ENCODE results near the gene TNFRSF19.

TNFRSF19 gene

GRCh38 chr13:23711355-23711754 lies 141.1 kb downstream of the TNFRSF19 start:
- Histone ChIP-seq H3K4me1 (ENCODE audit: control insufficient read depth, insufficient read depth, low read length) (no peaks in the 10 kb centered on the region), H3K4me3 (ENCODE audit: low read depth, low read length) (no peak overlapping the region), H3K9me3 (ENCODE audit: control insufficient read depth, insufficient read depth, low read depth, low read length) (no peaks in the 10 kb centered on the region), H3K27ac (ENCODE audit: extremely low read depth, low read depth, low read length) (no peak overlapping the region), H3K36me3 (ENCODE audit: control insufficient read depth in 2 of 2, insufficient read depth in 1 of 2, low read length in 2 of 2) (no peaks in the 10 kb centered on the region)
- CTCF ChIA-PET, result no interaction called here
- POLR2A ChIA-PET, result no interaction called here
- TF ChIP-seq HOXA7 (CRISPR knock-in tag; IDR thresholded peaks at IDR 0.05; ENCODE audit: borderline replicate concordance) (no peak), ZSCAN30 (tag by site-specific recombination; IDR thresholded peaks at IDR 0.05) (no peak), ZNF610 (tag by site-specific recombination; IDR thresholded peaks at IDR 0.05; ENCODE audit: borderline replicate concordance) (no peak), ZNF2 (tag by site-specific recombination; IDR thresholded peaks at IDR 0.05) (no peak), ZNF621 (tag by site-specific recombination; IDR thresholded peaks at IDR 0.05) (no peak), TCF7L2 (IDR thresholded peaks at IDR 0.05; ENCODE audit: borderline replicate concordance, low read depth, low read length) (no peak), ZNF274 (IDR thresholded peaks at IDR 0.05; ENCODE audit: low read length) (no peak), ZNF274 (tag by site-specific recombination; IDR thresholded peaks at IDR 0.05; ENCODE audit: borderline replicate concordance) (no peak), ZNF26 (tag by site-specific recombination; IDR thresholded peaks at IDR 0.05) (no peak)
- TF ChIP-seq, protein P1, sequence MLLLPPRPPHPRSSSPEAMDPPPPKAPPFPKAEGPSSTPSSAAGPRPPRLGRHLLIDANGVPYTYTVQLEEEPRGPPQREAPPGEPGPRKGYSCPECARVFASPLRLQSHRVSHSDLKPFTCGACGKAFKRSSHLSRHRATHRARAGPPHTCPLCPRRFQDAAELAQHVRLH (tag by site-specific recombination; IDR thresholded peaks at IDR 0.05), result no peak

GRCh38 chr13:23714672-23715071 lies 144.5 kb downstream of the TNFRSF19 start:
- Histone ChIP-seq H3K4me3 (ENCODE audit: low read depth, low read length) (no peak overlapping the region), H3K4me1 (ENCODE audit: control insufficient read depth, insufficient read depth, low read length) (no peaks in the 10 kb centered on the region), H3K27ac (ENCODE audit: extremely low read depth, low read depth, low read length) (no peak overlapping the region), H3K36me3 (ENCODE audit: control insufficient read depth in 2 of 2, insufficient read depth in 1 of 2, low read length in 2 of 2) (no peaks in the 10 kb centered on the region), H3K9me3 (ENCODE audit: control insufficient read depth, insufficient read depth, low read depth, low read length) (no peaks in the 10 kb centered on the region)
- no peak for TF ChIP-seq ZNF280D (tag by site-specific recombination; IDR thresholded peaks at IDR 0.05)
- no peak for TF ChIP-seq ZNF623 (tag by site-specific recombination; IDR thresholded peaks at IDR 0.05)
- no peak for TF ChIP-seq ZNF132 (tag by site-specific recombination; IDR thresholded peaks at IDR 0.05; ENCODE audit: borderline replicate concordance)
- TF ChIP-seq ZNF621 (tag by site-specific recombination; IDR thresholded peaks at IDR 0.05), result no peak
- no peak for TF ChIP-seq SCRT2 (tag by site-specific recombination; IDR thresholded peaks at IDR 0.05)
- no peak for TF ChIP-seq SP3 (tag by site-specific recombination; IDR thresholded peaks at IDR 0.05)
- no peak for TF ChIP-seq ZNF335 (tag by site-specific recombination; conservative IDR thresholded peaks at IDR 0.05)
- no peak for TF ChIP-seq ZNF26 (tag by site-specific recombination; IDR thresholded peaks at IDR 0.05)
- no peak for TF ChIP-seq ZFP41 (tag by site-specific recombination; IDR thresholded peaks at IDR 0.05; ENCODE audit: borderline replicate concordance)
- TF ChIP-seq ZNF302 (tag by site-specific recombination; IDR thresholded peaks at IDR 0.05; ENCODE audit: low read depth), result no peak
- ChIA-PET POLR2A (no interaction called here), CTCF (interaction anchor here (0.7 kb wide), 1 partner anchor 90 kb away, joined by 3 read pairs; no protein-coding TSS in a partner anchor)

All from HEK293 (cell line).